H1 (cell line): ENCODE data around the gene APOA1. TPM values are rescaled to one million over a fixed set of nuclear protein-coding genes. Genes with fewer than 3 reads are reported as not detected.

Experiments
- CHD1 ChIP-seq: IDR thresholded peaks from 2 replicates; pipeline ENCODE4 v1.6.1; 2012; ENCODE audit warnings: low read depth, low read length, improper control_type of control experiment
- EP300 ChIP-seq, 2 experiments: IDR thresholded peaks; 1 replicate in 1 of 2; 2 replicates in 1 of 2; pipeline ENCODE4 v1.6.1; 2011 to 2012; ENCODE audit warnings: low read depth in 2 of 2, low read length in 2 of 2, mild to moderate bottlenecking in 2 of 2, borderline replicate concordance in 1 of 2, inconsistent platforms in 1 of 2, moderate library complexity in 1 of 2
- KDM4A ChIP-seq: IDR thresholded peaks from one replicate; pipeline ENCODE4 v1.7.1; 2012; ENCODE audit warnings: low read depth, mild to moderate bottlenecking, moderate library complexity, low read length, inconsistent platforms; ENCODE audit not compliant: severe bottlenecking
- POLR2A ChIP-seq, 2 experiments: IDR thresholded peaks; 1 replicate in 1 of 2; 2 replicates in 1 of 2; pipeline ENCODE4 v1.6.1; 2011; ENCODE audit warnings: low read depth in 2 of 2, low read length in 2 of 2, mild to moderate bottlenecking in 2 of 2; ENCODE audit errors: control extremely low read depth in 1 of 2
- POLR2AphosphoS5 ChIP-seq: IDR thresholded peaks from 2 replicates; pipeline ENCODE4 v1.6.1; 2011; ENCODE audit warnings: low read depth, low read length
- polyA plus RNA-seq, 7 experiments: library from polyadenylated mRNA; depleted of rRNA in 3 of 7; stranded (reverse) in 5 of 7; unstranded in 2 of 7; fragments of >200 nt in 5 of 7; fragments of 200-250 nt in 2 of 7; gene quantifications; 1 replicate in 5 of 7; 2 replicates in 1 of 7; 4 replicates in 1 of 7; pipeline versions ENCODE4 v1.2.1 to v1.2.3, GENCODE V29; 2011 to 2013; ENCODE audit warnings: missing spikeins in 2 of 7, mixed read lengths in 2 of 7
- total RNA-seq: library from RNA; stranded (reverse); fragmentation: NEBNext Ultra II Directional; extraction: Animal tissue kit (Norgen Biotek cat#: 25700); gene quantifications from 2 replicates; pipeline ENCODE4 v1.2.1, GENCODE V29; 2021
- TF ChIP-seq, protein P1 (sequence below): IDR thresholded peaks from 2 replicates; pipeline ENCODE4 v1.6.1; 2012; ENCODE audit warnings: inconsistent platforms

APOA1 gene
- total and polyA plus RNA-seq, 2 of the 8 experiments (the other 6 are each of a cell fraction or from before 2014, with no cell fraction given): 0.80 TPM; not detected in 1

DNA sequence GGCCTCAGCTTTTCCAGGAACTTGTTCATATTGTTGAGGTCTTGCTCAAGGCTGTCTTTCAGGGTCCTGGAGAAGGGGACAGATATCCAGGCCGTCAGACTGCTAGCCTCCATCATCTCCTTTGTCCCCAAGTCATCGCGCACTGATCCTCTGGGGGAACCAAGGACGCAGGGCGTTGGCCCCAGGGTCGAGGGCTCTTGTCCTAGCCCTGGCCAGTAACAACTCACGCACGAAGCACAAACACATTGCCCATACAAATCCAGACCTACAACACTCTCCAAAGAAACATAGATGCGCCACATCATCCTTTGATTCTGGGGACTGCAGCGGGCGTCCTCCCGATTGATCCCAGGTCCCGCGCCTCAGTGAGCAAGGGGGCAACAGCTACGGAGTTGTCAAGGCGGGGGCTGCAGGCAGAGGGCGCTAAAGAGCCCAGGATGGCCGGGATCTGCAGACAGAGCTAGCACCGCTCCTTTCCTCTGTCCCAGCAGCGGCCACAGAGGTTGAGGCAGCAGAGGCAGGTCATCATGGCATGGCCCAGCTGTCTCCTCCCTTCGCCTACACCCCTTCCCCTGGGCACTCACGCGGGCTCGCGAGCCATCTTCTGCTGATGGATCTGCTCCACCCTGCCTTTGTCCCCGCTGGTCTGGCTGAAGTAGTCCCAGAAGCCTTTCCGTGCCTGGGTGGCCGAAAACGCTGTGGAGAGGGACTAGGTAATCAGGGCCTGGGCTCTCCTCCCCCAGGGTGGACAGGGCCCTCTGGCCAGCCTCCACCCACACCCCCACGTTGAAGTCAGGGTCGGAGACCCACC is 46.2 kb downstream of the APOA1 start (continued):
- no peak for TF ChIP-seq KDM4A
- peak; percentile 40; the same call in 1 of the 2 replicates for TF ChIP-seq POLR2AphosphoS5
- no peak for TF ChIP-seq EP300 (IDR thresholded peaks at IDR 0.05; ENCODE audit: borderline replicate concordance in 1 of 2, low read depth in 2 of 2, low read length in 2 of 2)
- no peak for TF ChIP-seq CHD1
- 0 out of 3 replicates have a peak, but pooled peaks of 1 of the 2 experiments have one; percentile 26 for TF ChIP-seq POLR2A (IDR thresholded peaks at IDR 0.05; ENCODE audit: control extremely low read depth in 1 of 2, low read depth in 2 of 2, low read length in 2 of 2)
- TF ChIP-seq, protein P1, sequence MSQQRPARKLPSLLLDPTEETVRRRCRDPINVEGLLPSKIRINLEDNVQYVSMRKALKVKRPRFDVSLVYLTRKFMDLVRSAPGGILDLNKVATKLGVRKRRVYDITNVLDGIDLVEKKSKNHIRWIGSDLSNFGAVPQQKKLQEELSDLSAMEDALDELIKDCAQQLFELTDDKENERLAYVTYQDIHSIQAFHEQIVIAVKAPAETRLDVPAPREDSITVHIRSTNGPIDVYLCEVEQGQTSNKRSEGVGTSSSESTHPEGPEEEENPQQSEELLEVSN: no peak; the same call in 1 of the 2 replicates
